Right kidney (tissue), 1 donor: ENCODE data around the gene ZNF282.
A peak's percentile ranks its signal among the peaks of the same experiment; 100 is the strongest.
"Not testable (repeated sequence)": the region's sequence is repeated elsewhere in the genome, so short reads cannot be mapped to it uniquely, and the experiment has no call there.

Experiments
- DNase-seq: peaks from one replicate; pipeline ENCODE4 v3.0.0-alpha.2; 2016

The ZNF282 gene

GRCh38 chr7:149224352-149224751 lies 29.0 kb downstream of the ZNF282 start:
- no peak for DNase-seq

- no peak for DNase-seq
These were observed 29.8 kb downstream of the ZNF282 start for GRCh38 chr7:149225106-149225505.

GRCh38 chr7:149225656-149226055 lies 30.3 kb downstream of the ZNF282 start:
- no peak for DNase-seq

GRCh38 chr7:149226366-149226765 lies 31.0 kb downstream of the ZNF282 start:
- DNase-seq: not testable (repeated sequence)

- DNase-seq: no peak
These were observed 31.6 kb downstream of the ZNF282 start for GRCh38 chr7:149226840-149227494.

- DNase-seq: no peak
These were observed 33.6 kb downstream of the ZNF282 start for GRCh38 chr7:149228831-149229471.

- DNase-seq: no peak
These were observed 34.2 kb downstream of the ZNF282 start for GRCh38 chr7:149229526-149229925.

GRCh38 chr7:149232362-149232761 lies 37.0 kb downstream of the ZNF282 start:
- DNase-seq: no peak

- not testable (repeated sequence) for DNase-seq
These were observed 38.4 kb downstream of the ZNF282 start for GRCh38 chr7:149233655-149234204.

- DNase-seq: no peak
These were observed 42.2 kb downstream of the ZNF282 start for GRCh38 chr7:149237502-149237901.

- DNase-seq: no peak
These were observed 42.7 kb downstream of the ZNF282 start for GRCh38 chr7:149238051-149238450.

GRCh38 chr7:149239345-149240143 lies 44.2 kb downstream of the ZNF282 start, which contains the start of gene ZNF212:
Gene ZNF212 (plus strand): TSS chr7:149239651. CDS start chr7:149239779, 128 bp downstream.
- peak; percentile 93 for DNase-seq

GRCh38 chr7:149240637-149241036 lies 45.3 kb downstream of the ZNF282 start:
- no peak for DNase-seq

- DNase-seq: no peak
These were observed 46.4 kb downstream of the ZNF282 start for GRCh38 chr7:149241696-149242095.

- DNase-seq: no peak
These were observed 49.9 kb downstream of the ZNF282 start for GRCh38 chr7:149245244-149245643.

GRCh38 chr7:149245744-149246143 lies 50.4 kb downstream of the ZNF282 start:
- no peak for DNase-seq

GRCh38 chr7:149248777-149249176 lies 53.4 kb downstream of the ZNF282 start:
- DNase-seq: no peak

- not testable (repeated sequence) for DNase-seq
These were observed 54.8 kb downstream of the ZNF282 start for GRCh38 chr7:149250151-149250550.

GRCh38 chr7:149251518-149251917 lies 56.2 kb downstream of the ZNF282 start:
- DNase-seq: not testable (repeated sequence)

GRCh38 chr7:149252378-149252777 lies 57.0 kb downstream of the ZNF282 start:
- no peak for DNase-seq

- no peak for DNase-seq
These were observed 58.3 kb downstream of the ZNF282 start for GRCh38 chr7:149253665-149254064.

- no peak for DNase-seq
These were observed 59.0 kb downstream of the ZNF282 start for GRCh38 chr7:149254181-149254858.
